NCI-H1048 (cell line): ENCODE results near the gene CNNM2.

ENCODE experiments used
- DNase-seq: peaks from one replicate; lab custom pipeline; 2025; lab: John Stamatoyannopoulos, UW

The CNNM2 gene

DNA sequence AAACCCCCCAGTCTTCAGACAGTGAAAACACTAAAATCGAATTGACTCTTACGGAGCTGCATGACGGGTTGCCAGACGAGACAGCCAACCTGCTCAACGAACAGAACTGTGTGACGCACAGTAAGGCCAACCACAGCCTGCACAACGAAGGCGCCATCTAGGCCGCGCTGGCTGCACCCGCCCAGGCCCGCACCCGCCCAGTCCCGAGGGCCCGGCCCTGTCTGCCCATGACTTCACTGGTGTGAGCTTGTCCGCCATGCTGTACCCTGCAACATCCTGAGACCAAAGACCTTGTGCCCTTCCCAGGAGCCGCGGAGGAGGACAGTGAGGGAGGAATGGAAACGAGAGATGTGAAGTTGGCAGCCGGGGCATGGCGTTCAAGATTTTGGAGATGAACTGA, 158.9 kb downstream of the CNNM2 start:
- DNase-seq, result no peak

DNA sequence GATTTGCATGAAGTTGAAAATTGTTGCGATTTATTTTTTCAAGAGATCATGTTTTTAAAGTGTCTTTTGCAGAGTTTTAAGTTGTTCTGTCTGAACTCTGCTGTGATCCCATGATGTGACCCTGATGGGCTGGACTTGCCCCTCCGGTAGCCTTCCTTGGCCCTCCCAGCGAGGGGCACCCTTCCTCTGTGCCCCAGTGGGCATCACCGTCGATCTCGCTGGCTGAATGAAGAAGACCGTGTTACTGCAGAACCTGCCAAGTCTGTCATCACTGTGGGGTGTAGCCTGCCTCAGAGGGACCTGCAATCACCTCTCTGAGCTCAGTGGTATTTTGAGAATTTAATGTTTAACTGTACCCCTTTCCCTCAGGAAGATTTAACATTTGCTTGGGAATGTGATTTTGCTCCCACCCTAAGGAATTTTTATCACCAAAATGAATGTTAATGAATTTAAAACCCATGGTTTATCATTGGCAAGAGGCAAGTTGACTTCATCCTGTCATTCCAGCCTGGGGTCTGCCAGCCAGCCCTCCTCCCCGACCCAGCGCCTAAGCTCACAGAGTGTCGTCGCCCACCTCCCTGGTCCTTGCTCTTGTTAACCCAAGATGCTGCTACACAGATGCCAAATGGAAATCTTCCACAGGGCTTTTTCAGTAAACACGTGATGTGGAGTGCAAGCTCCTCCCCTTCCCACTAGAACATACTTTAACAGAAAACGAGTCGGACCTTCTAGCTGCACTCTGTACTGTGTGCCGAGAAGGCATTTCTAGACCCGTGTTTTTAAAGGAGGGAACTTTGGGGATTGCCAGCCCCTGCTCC, 159.6 kb downstream of the CNNM2 start:
- no peak for DNase-seq

- no peak for DNase-seq
Measured at GRCh38 chr10:103078309-103078615, 160.2 kb downstream of the CNNM2 start.

DNA sequence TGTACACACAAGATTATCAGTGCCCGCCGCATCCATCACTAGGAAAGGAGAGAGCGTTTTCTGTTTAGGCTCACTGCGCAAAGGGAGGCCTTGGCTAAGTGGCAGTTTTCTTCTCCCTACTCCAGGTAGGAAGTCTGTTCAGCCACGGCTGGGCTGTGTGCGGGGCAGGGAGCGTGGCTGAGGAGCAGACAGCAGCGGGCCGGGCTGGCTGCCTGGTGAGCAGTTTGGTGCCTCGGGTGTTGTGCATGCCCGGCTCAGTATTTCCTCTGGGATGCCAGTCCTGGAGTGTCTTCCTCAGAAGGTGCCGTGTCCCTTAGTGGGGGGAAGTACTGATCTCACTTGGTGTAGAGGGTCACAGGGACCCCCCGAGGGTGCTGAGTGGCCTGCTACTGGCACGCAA, 160.6 kb downstream of the CNNM2 start:
- DNase-seq, result no peak

GRCh38 chr10:103079100-103079499, 161.0 kb downstream of the CNNM2 start:
- no peak for DNase-seq

GRCh38 chr10:103079946-103080345, 161.9 kb downstream of the CNNM2 start:
- DNase-seq, result no peak

DNA sequence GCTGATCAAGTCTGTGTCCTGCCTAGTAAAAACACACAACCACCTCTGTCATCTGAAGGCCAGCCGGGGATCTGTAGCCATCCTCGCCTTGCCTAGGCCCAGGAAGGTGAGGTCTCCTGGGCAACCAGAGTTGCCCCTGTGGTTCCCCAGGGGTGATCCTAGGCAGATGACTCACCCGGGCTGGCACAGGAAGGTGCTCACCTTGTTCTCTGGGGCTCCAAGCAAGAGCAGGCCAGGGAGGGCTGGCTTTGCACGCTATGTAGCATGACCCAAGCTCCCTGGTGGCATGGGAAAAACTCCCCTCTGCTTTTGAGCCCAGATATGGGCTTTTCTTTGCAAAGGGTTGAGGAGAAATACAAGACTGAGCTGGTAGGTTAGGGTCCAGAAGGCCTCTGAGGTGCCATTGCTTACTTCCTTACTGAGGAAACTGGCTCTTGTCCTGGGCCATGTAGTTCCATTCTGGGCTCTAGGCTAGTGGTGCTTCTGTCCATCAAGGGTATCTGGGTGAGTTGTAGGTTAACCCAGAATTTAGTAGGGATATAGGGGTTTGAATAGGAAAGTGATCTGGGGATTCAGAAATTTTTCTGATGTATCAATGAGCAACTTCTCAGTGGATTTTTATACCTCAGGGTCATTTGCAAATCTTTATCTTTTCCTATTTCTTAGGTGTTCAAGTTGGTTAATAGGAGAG, 162.9 kb downstream of the CNNM2 start:
- DNase-seq, result no peak

DNA sequence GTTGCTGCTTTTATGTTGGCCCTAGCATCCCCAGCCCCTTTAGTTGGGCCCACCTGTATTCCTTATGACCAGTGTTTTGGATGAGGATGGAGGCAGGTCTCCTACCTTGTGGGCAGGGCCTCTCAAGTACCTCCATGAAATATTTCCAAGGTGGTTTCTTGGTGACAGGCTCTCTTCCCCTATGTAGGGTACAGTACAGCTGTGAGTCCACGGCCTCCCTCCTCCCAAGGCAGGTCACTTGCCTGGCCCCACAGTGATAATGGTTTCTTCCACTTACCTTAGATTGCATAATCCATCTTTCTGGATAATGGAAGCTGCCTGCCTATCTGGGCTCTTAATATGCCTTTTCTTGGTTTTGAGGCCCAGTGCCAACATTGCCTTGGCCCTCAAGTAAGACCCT, 164.6 kb downstream of the CNNM2 start:
- no peak for DNase-seq

DNA sequence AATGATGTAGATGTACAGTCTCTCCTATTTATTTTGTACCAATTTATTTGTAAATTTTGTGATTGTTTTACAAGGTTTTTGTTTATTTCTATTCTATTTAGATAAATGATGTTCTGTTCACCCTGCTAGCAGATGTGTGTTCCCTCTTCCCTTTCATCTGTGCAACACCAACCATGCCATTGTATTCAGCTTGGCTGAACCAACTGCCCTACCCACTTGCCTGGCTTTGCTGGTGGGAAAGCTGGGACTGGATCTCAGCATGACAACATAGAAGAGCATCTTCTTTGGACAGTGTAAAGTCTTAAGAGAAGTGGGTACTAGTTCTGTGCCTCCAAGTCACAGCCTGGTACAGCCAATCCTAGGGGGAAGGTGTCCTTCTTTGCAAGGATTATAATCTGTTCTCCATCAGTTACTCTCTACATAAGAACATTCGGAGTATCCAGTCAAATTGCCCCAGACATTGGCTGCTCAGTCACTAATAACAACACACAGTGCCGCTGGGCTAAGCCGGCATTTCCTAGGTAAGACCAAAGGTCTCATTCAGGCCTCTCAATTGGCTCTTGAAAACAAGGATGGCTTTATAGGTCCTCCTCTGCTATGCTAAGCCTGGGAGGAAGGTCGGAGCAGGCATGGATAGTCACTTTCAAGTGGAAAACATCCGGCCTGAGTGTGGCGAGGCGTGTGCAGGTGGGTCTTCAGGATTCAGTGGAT, 165.3 kb downstream of the CNNM2 start:
- no peak for DNase-seq

DNA sequence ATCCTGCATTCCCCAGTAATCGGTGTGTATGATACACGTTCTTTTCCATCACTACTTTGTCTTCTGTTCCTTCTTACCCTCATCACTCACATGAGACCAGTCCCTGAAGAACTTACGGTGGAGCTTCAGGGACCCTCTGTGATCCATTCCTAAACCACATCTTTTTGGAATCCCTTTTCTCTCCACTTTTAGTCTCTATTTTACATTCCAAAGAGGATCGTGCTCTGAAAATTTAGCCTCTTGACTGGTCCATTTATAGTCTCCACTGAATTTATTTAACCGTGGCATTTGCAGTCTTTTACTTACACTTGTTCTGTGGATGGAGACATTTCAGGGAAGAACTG, 165.9 kb downstream of the CNNM2 start:
- no peak for DNase-seq

GRCh38 chr10:103086261-103086660, 168.2 kb downstream of the CNNM2 start:
- DNase-seq, result no peak

DNA sequence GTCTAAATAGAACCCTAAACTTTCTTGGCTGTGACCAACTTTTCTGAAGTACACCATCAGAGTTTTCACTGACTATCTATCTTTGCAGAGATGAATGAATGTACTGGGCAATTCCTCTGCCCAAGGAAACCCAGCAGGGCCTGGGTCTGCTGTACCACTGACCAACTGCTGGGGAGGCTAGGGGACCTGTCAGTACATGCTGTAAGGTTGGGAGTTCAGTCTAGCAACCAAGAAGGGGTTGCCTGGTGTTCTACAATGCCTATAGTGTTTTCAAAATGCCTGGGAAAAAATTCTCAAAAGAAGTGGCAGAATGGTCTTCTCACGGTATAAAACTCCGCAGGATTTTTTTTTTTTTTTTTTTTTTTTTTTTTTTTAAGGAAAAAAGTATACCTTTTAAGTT, 168.7 kb downstream of the CNNM2 start:
- DNase-seq, result no peak

DNA sequence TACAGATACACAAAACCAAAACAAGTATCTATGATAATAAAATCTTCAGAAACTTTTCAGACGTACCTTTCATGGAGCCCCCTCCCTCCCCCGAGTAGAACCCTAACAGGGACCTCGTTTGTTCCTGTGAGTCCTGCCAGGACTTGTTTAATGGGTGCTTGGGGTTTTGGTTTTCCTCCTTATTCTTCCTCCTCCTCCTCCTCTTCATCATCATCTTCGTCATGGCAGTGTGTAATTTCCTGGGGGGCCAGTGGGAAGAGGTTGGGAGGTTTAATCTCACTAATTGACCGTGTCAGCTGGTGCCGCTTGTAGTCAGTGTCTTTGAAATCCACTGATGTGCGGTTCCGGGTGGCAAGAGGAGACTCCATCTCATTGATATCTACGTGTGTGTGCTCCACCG, 171.4 kb downstream of the CNNM2 start:
- no peak for DNase-seq

DNA sequence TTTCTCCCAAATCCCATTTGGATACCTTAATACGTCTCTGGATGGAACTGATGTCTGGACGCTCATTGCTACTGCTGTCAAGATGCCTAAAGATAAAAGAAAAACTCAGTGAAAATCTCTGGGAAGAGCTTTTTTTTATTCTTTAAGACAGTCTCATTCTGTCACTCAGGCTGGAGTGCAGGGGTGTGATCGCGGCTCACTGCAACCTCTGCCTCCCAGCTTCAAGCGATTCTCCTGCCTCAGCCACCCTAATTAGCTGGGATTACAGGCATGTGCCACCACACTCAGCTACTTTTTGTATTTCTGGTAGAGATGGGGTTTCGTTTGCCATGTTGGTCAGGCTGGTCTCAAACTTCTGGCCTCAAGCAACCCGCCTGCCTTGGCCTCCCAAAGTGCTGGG, 172.8 kb downstream of the CNNM2 start:
- no peak for DNase-seq

DNA sequence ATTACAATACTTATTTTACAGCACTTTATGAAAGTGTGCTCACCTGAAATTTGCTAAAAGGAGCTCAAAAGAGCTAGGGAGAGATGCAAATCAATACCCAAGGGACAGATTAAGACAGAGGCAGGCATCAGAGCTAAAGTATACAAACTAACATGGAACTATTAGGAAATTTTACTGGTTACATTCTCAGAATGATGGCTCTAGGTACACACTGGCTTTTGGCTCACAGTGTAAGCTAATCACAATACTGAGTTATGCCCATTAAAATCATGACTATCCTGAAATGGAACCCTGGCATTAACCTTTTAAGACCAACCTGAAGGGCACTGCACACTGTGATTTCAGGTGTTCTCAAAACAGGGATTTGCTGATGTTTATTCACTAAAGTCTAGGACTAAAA, 176.9 kb downstream of the CNNM2 start:
- no peak for DNase-seq

GRCh38 chr10:103096130-103096529, 178.0 kb downstream of the CNNM2 start:
- no peak for DNase-seq

DNA sequence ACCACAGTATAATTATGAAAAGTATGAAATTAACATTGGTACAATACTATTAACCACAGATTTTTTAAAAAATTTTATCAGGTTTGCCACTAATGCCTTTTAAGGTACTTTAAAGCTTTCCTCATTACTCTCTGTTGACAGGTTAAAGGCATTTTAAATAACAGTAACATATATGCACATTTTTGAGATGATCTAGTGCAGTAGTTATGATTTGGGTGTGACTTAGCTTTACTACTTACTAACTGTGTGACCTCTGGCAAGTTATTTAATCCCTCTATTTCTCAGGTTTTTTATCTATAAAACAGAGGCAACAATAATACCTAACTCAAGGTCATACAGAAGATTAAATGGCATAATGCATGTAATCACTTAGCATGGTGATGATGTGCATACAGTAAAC, 180.1 kb downstream of the CNNM2 start:
- DNase-seq, result no peak

- no peak for DNase-seq
Measured at GRCh38 chr10:103100620-103101019, 182.5 kb downstream of the CNNM2 start.

GRCh38 chr10:103102195-103102594, 184.1 kb downstream of the CNNM2 start:
- DNase-seq, result no peak

GRCh38 chr10:103103989-103104388, 185.9 kb downstream of the CNNM2 start:
- DNase-seq, result no peak

- no peak for DNase-seq
Measured at GRCh38 chr10:103104721-103105120, 186.6 kb downstream of the CNNM2 start.

DNA sequence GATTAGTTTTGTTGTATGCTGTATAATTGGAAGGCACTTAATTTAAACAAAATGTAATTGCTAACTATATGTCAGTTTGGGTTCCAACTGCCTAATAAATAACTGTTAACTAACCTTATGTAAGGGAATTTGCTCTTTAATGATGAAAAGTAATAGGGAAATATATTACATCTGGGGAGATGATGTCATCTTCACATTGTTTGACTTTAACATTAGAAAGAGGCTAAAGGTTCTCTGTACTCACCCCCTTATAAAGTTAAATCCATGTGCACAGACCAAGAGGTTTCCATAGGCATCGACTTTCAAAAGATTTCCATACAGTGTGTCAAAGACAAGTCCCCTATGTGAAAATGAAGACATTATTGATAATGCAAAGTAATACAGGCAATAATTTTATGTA, 187.4 kb downstream of the CNNM2 start:
- DNase-seq, result no peak

- no peak for DNase-seq
Measured at GRCh38 chr10:103106539-103106938, 188.4 kb downstream of the CNNM2 start.
